CD14-positive monocyte (primary cell): ENCODE data around the gene MIGA2. TPM values are rescaled to one million over a fixed set of nuclear protein-coding genes. Genes with fewer than 3 reads are reported as not detected.

ENCODE experiments used
- DNase-seq, 3 donors: peaks; one replicate each; pipeline ENCODE4 v3.0.0-alpha.2; 2011 to 2022
- H2AFZ ChIP-seq: 2 replicates; pipeline ENCODE4 v1.6.0; 2012; ENCODE audit warnings: mild to moderate bottlenecking, low read depth, low read length, inconsistent platforms; ENCODE audit not compliant: insufficient read depth, poor library complexity, severe bottlenecking
- H3K27ac ChIP-seq, 2 donors: 1 replicate in 1 of 2; 2 replicates in 1 of 2; pipeline ENCODE4 v1.5.1; 2012 to 2013; ENCODE audit warnings: low read length in 2 of 2, control low read depth in 1 of 2, inconsistent platforms in 1 of 2, low read depth in 1 of 2, mild to moderate bottlenecking in 1 of 2
- H3K27me3 ChIP-seq, 2 donors: one replicate each; pipeline versions ENCODE4 v1.6.0 to v1.6.1; 2011 to 2013; ENCODE audit warnings: low read length in 2 of 2; ENCODE audit not compliant: control insufficient read depth in 2 of 2, insufficient read depth in 2 of 2
- H3K36me3 ChIP-seq, 2 donors: replicated peaks in 1 of 2; 1 replicate in 1 of 2; 2 replicates in 1 of 2; pipeline versions ENCODE4 v1.5.1 to v1.6.1; 2012 to 2013; ENCODE audit warnings: low read length in 2 of 2, control low read depth in 1 of 2, inconsistent platforms in 1 of 2, mild to moderate bottlenecking in 1 of 2; ENCODE audit not compliant: insufficient read depth in 2 of 2, control insufficient read depth in 1 of 2
- H3K4me1 ChIP-seq, 2 donors: 1 replicate in 1 of 2; 2 replicates in 1 of 2; pipeline versions ENCODE4 v1.5.1 to v1.6.1; 2012 to 2013; ENCODE audit warnings: low read length in 2 of 2, control low read depth in 1 of 2, inconsistent platforms in 1 of 2, mild to moderate bottlenecking in 1 of 2, moderate library complexity in 1 of 2; ENCODE audit not compliant: insufficient read depth in 2 of 2, control insufficient read depth in 1 of 2
- H3K4me2 ChIP-seq: replicated peaks from 2 replicates; pipeline ENCODE3; 2012; ENCODE audit warnings: low read length, moderate library complexity, mild to moderate bottlenecking; ENCODE audit not compliant: poor library complexity, severe bottlenecking; ENCODE audit errors: extremely low read depth
- H3K4me3 ChIP-seq, 3 experiments: fragments of 200-600 bp in 1 of 3; sonication (generic) in 1 of 3; replicated peaks in 1 of 3; 1 replicate in 2 of 3; 2 replicates in 1 of 3; pipeline ENCODE4 v1.5.1; 2011 to 2013; ENCODE audit warnings: low read length in 3 of 3, mild to moderate bottlenecking in 3 of 3, control low read depth in 2 of 3, low read depth in 2 of 3, inconsistent platforms in 1 of 3, moderate library complexity in 1 of 3
- H3K79me2 ChIP-seq: 2 replicates; pipeline ENCODE4 v1.6.0; 2012; ENCODE audit warnings: mild to moderate bottlenecking, control low read depth, inconsistent platforms, low read length, moderate library complexity; ENCODE audit not compliant: insufficient read depth
- H3K9ac ChIP-seq: 2 replicates; pipeline ENCODE4 v1.6.0; 2017; ENCODE audit warnings: low read length, mild to moderate bottlenecking; ENCODE audit not compliant: insufficient read depth, poor library complexity, severe bottlenecking
- H3K9me3 ChIP-seq, 2 donors: replicated peaks in 1 of 2; 1 replicate in 1 of 2; 2 replicates in 1 of 2; pipeline versions ENCODE4 v1.5.1 to v1.6.1; 2012 to 2013; ENCODE audit warnings: low read length in 2 of 2, control low read depth in 1 of 2; ENCODE audit not compliant: control insufficient read depth in 1 of 2, insufficient read depth in 1 of 2
- H4K20me1 ChIP-seq: 2 replicates; pipeline ENCODE4 v1.6.0; 2012; ENCODE audit warnings: mild to moderate bottlenecking, low read length, control low read depth, moderate library complexity; ENCODE audit not compliant: insufficient read depth
- H3K27ac Mint-ChIP-seq, 7 donors: one replicate each; pipeline ENCODE4 v1.8.0; 2020; ENCODE audit warnings: mild to moderate bottlenecking in 7 of 7, mixed read lengths in 7 of 7, moderate library complexity in 6 of 7, inconsistent platforms in 2 of 7
- H3K27me3 Mint-ChIP-seq, 3 donors: one replicate each; pipeline ENCODE4 v1.8.0; 2021 to 2022; ENCODE audit warnings: low read depth in 3 of 3, mild to moderate bottlenecking in 3 of 3, mixed read lengths in 3 of 3, moderate library complexity in 3 of 3, inconsistent platforms in 1 of 3
- H3K36me3 Mint-ChIP-seq, 2 donors: one replicate each; pipeline ENCODE4 v1.8.0; 2020; ENCODE audit warnings: mixed read lengths in 2 of 2, inconsistent platforms in 1 of 2, mild to moderate bottlenecking in 1 of 2
- H3K4me1 Mint-ChIP-seq: one replicate; pipeline ENCODE4 v1.8.0; 2020; ENCODE audit warnings: mild to moderate bottlenecking, mixed read lengths
- H3K4me3 Mint-ChIP-seq, 2 donors: one replicate each; pipeline ENCODE4 v1.8.0; 2020; ENCODE audit warnings: mild to moderate bottlenecking in 2 of 2, mixed read lengths in 2 of 2, moderate library complexity in 1 of 2
- H3K9me3 Mint-ChIP-seq, 7 donors: one replicate each; pipeline ENCODE4 v1.8.0; 2020 to 2022; ENCODE audit warnings: mixed read lengths in 7 of 7, mild to moderate bottlenecking in 6 of 7, moderate library complexity in 6 of 7, inconsistent platforms in 2 of 7
- WGBS: methylation state at CpG from one replicate; pipeline ENCODE4 v1.1.5; 2013; ENCODE audit warnings: missing lambda C conversion rate; ENCODE audit not compliant: insufficient coverage; 5-methylcytosine and 5-hydroxymethylcytosine counted together
- intact Hi-C, 2 donors: fragments of 100-400 bp; cut with micrococcal nuclease; formaldehyde crosslinking; loops; one replicate each; pipeline versions ENCODE4 v1.15.0 to v1.15.1; 2023
- polyA plus RNA-seq, 3 donors: library from polyadenylated mRNA; depleted of rRNA in 1 of 3; unstranded in 2 of 3; stranded (reverse) in 1 of 3; fragments of 300-500 nt in 2 of 3; fragments of >200 nt in 1 of 3; fragmentation: Illumina TruSeq in 2 of 3; gene quantifications; 1 replicate in 2 of 3; 2 replicates in 1 of 3; pipeline ENCODE4 v1.2.3, GENCODE V29; 2012 to 2021
- TF ChIP-seq, protein P1 (sequence below): fragments of 200-600 bp; IDR thresholded peaks from one replicate; pipeline ENCODE4 v1.8.0; 2022; ENCODE audit warnings: antibody characterized with exemption, mild to moderate bottlenecking

The MIGA2 gene
- polyA plus RNA-seq, 3 donors, result 1.9 to 45.4 (median 5.9) TPM

DNA sequence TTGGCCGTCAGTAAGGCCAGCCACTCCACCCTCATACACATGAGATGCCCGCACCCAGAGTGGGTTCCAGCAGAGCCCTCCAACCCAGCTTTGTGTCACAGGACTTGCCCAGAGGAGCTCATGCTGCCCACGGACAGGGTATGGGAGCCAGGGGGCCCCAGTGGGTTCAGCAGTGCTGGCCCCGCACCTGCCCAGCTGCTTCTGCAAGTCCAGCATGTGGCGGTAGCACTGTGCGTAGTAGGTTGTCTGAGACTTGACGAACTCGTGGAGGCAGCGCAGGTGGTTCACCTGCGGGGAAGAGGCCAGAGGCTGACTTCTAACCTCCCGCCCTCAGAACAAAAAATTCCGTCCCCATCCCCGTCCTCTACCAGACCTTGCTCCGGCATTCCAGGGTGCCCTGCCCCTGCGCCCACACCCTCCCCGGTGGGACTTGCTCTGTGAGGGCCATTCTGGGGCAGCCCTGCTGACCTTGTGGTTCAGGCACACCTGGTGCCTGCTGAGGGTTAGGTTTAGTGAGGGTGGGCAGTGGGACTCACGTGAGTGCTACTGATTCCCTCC is 26.8 kb upstream of the MIGA2 start:
- no peak overlapping the region for H3K4me2 ChIP-seq
- peaks cover 5% of the 10 kb centered on the region in 2 donors for H3K4me1 ChIP-seq
- Mint-ChIP-seq H3K27me3 (peaks cover 0 to 3% (median 0%) of the 10 kb centered on the region in 3 donors), H3K27ac (peak overlapping the region in 1 of 7 donors; percentile 76), H3K4me1 (peaks cover 4% of the 10 kb centered on the region), H3K36me3 (peaks cover 54 to 85% of the 10 kb centered on the region in 2 donors), H3K4me3 (no peak overlapping the region), H3K9me3 (no peaks in the 10 kb centered on the region)
- H3K27ac ChIP-seq, result no peak overlapping the region
- no peak overlapping the region for H2AFZ ChIP-seq
- intact Hi-C loops, result no loop called here
- no peaks in the 10 kb centered on the region for H4K20me1 ChIP-seq
- H3K9me3 ChIP-seq, result no peaks in the 10 kb centered on the region
- TF ChIP-seq, protein P1, sequence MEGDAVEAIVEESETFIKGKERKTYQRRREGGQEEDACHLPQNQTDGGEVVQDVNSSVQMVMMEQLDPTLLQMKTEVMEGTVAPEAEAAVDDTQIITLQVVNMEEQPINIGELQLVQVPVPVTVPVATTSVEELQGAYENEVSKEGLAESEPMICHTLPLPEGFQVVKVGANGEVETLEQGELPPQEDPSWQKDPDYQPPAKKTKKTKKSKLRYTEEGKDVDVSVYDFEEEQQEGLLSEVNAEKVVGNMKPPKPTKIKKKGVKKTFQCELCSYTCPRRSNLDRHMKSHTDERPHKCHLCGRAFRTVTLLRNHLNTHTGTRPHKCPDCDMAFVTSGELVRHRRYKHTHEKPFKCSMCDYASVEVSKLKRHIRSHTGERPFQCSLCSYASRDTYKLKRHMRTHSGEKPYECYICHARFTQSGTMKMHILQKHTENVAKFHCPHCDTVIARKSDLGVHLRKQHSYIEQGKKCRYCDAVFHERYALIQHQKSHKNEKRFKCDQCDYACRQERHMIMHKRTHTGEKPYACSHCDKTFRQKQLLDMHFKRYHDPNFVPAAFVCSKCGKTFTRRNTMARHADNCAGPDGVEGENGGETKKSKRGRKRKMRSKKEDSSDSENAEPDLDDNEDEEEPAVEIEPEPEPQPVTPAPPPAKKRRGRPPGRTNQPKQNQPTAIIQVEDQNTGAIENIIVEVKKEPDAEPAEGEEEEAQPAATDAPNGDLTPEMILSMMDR, result no peak
- H3K36me3 ChIP-seq, result peaks cover 59 to 81% of the 10 kb centered on the region in 2 donors
- H3K79me2 ChIP-seq, result no peaks in the 10 kb centered on the region
- no peak for DNase-seq
- H3K27me3 ChIP-seq, result no peaks in the 10 kb centered on the region
- H3K4me3 ChIP-seq, result no peak overlapping the region
- WGBS, result over 99% methylated on average over 14 of the region's 17 CpGs
- H3K9ac ChIP-seq, result no peak overlapping the region

DNA sequence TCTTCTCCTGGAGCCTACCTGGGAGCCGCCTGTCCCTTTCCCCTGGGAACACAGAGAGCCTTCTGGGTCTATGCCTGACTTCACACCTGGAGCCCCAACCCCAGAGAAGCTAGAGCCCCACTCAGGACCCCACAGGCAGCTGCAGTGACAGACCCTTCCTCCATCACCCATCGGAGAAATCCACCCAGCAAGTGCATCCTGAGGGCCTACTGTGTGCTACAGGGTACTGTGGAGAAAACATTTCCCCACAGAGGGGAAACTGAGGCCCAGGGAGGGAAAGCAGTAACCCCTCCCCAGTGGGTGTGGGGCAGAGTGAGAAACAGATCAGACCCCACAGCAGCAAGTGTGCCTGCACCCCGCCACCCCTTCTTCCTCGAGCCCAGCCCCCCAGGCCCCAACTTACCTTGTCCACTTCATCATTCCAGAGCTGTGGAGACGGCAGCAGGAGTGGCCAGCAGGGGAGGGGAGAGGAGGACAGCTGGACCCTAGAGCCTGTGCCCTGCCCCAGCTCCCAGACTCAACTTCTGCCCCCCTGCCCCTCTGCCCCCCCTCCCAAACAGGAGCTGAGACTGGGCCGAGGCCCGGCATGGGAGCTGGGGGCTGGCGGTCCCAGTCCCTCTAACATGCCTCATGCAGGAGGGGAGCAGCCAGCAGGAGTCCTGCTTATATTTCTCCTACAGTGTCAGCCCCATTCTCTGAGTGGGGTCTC is 26.0 kb upstream of the MIGA2 start:
- Histone ChIP-seq H3K27ac (no peak overlapping the region), H3K4me2 (no peak overlapping the region), H3K79me2 (no peaks in the 10 kb centered on the region), H3K9me3 (no peaks in the 10 kb centered on the region), H3K27me3 (no peaks in the 10 kb centered on the region), H3K36me3 (peaks cover 51 to 73% of the 10 kb centered on the region in 2 donors), H3K4me3 (no peak overlapping the region), H3K9ac (no peak overlapping the region), H3K4me1 (peaks cover 7 to 8% of the 10 kb centered on the region in 2 donors), H4K20me1 (no peaks in the 10 kb centered on the region), H2AFZ (no peak overlapping the region)
- 97% methylated on average over 4 of the region's 8 CpGs for WGBS
- no peaks in the 10 kb centered on the region for H3K9me3 Mint-ChIP-seq
- peaks cover 0 to 3% (median 0%) of the 10 kb centered on the region in 3 donors for H3K27me3 Mint-ChIP-seq
- H3K4me3 Mint-ChIP-seq, result no peak overlapping the region
- peaks cover 9% of the 10 kb centered on the region for H3K4me1 Mint-ChIP-seq
- DNase-seq, result no peak
- TF ChIP-seq, protein P1, result no peak
- peaks cover 47 to 82% of the 10 kb centered on the region in 2 donors for H3K36me3 Mint-ChIP-seq
- no peak overlapping the region for H3K27ac Mint-ChIP-seq
- intact Hi-C loops, result no loop called here
